H9 (cell line): ENCODE measurements around the gene MCAT. TPM values are rescaled to one million over a fixed set of nuclear protein-coding genes. Genes with fewer than 3 reads are reported as not detected.

Experiments
- DNase-seq: peaks from one replicate; pipeline ENCODE4 v3.0.0-alpha.2; 2017
- H2AFZ ChIP-seq: one replicate; pipeline ENCODE4 v1.6.1; 2013; ENCODE audit warnings: mild to moderate bottlenecking, low read length, control low read depth, moderate library complexity
- H2AK5ac ChIP-seq: 2 replicates; pipeline ENCODE4 v1.6.1; 2013; ENCODE audit warnings: low read length, control low read depth, mixed read lengths; ENCODE audit not compliant: insufficient read length
- H2BK120ac ChIP-seq: one replicate; pipeline ENCODE4 v1.6.1; 2013; ENCODE audit warnings: low read depth, mild to moderate bottlenecking, low read length, control low read depth, inconsistent platforms; ENCODE audit not compliant: poor library complexity, severe bottlenecking
- H2BK12ac ChIP-seq: 2 replicates; pipeline ENCODE4 v1.6.1; 2013; ENCODE audit warnings: low read length, control low read depth, mixed read lengths, low read depth; ENCODE audit not compliant: insufficient read length
- H2BK15ac ChIP-seq: 2 replicates; pipeline ENCODE4 v1.6.1; 2013; ENCODE audit warnings: low read depth, low read length, control low read depth
- H2BK20ac ChIP-seq: one replicate; pipeline ENCODE4 v1.6.1; 2013; ENCODE audit warnings: low read depth, mild to moderate bottlenecking, low read length, control low read depth, inconsistent platforms; ENCODE audit not compliant: poor library complexity, severe bottlenecking
- H2BK5ac ChIP-seq: 2 replicates; pipeline ENCODE4 v1.6.1; 2013; ENCODE audit warnings: low read length, control low read depth, mixed read lengths; ENCODE audit not compliant: insufficient read length
- H3K14ac ChIP-seq: 2 replicates; pipeline ENCODE4 v1.6.1; 2013; ENCODE audit warnings: low read length, control low read depth; ENCODE audit not compliant: insufficient read depth
- H3K18ac ChIP-seq: 2 replicates; pipeline ENCODE4 v1.6.1; 2013; ENCODE audit warnings: low read depth, mild to moderate bottlenecking, mixed read lengths, low read length, control low read depth; ENCODE audit not compliant: insufficient read length
- H3K23ac ChIP-seq: 2 replicates; pipeline ENCODE4 v1.6.1; 2013; ENCODE audit warnings: low read length, control low read depth, mixed read lengths, low read depth; ENCODE audit not compliant: insufficient read length
- H3K23me2 ChIP-seq: 2 replicates; pipeline ENCODE4 v1.6.1; 2013; ENCODE audit warnings: low read depth, mild to moderate bottlenecking, mixed read lengths, low read length, control low read depth; ENCODE audit not compliant: insufficient read length, poor library complexity, severe bottlenecking
- H3K27ac ChIP-seq: 2 replicates; pipeline ENCODE4 v1.5.1; 2013; ENCODE audit warnings: low read length, control low read depth, mixed read lengths, low read depth; ENCODE audit not compliant: insufficient read length
- H3K27me3 ChIP-seq: 2 replicates; pipeline ENCODE4 v1.6.1; 2013; ENCODE audit warnings: low read length, control low read depth, inconsistent platforms; ENCODE audit not compliant: insufficient read depth
- H3K4ac ChIP-seq: 2 replicates; pipeline ENCODE4 v1.6.1; 2013; ENCODE audit warnings: low read depth, mild to moderate bottlenecking, control low read depth, inconsistent platforms, low read length, moderate library complexity
- H3K4me1 ChIP-seq: 2 replicates; pipeline ENCODE4 v1.6.1; 2013; ENCODE audit warnings: low read length, control low read depth, inconsistent platforms; ENCODE audit not compliant: insufficient read depth
- H3K4me2 ChIP-seq: 2 replicates; pipeline ENCODE4 v1.6.1; 2013; ENCODE audit warnings: low read length, control low read depth, mixed read lengths; ENCODE audit not compliant: insufficient read length, insufficient read depth
- H3K56ac ChIP-seq: 2 replicates; pipeline ENCODE4 v1.6.1; 2013; ENCODE audit warnings: low read depth, mild to moderate bottlenecking, mixed read lengths, low read length, control low read depth; ENCODE audit not compliant: insufficient read length
- H3K79me1 ChIP-seq: 2 replicates; pipeline ENCODE4 v1.6.1; 2013; ENCODE audit warnings: low read depth, mild to moderate bottlenecking, moderate library complexity, low read length, control low read depth, inconsistent platforms; ENCODE audit not compliant: insufficient read depth, poor library complexity, severe bottlenecking
- H3K79me2 ChIP-seq: 2 replicates; pipeline ENCODE4 v1.6.1; 2013; ENCODE audit warnings: low read length, control low read depth, inconsistent platforms; ENCODE audit not compliant: insufficient read depth
- H3K9ac ChIP-seq: 2 replicates; pipeline ENCODE4 v1.6.1; 2013; ENCODE audit warnings: low read length, control low read depth, mixed read lengths; ENCODE audit not compliant: insufficient read length; ENCODE audit errors: extremely low read depth
- H3K9me3 ChIP-seq: one replicate; pipeline ENCODE4 v1.6.1; 2013; ENCODE audit warnings: low read depth, low read length, inconsistent platforms; ENCODE audit not compliant: control insufficient read depth
- H3T11ph ChIP-seq: one replicate; pipeline ENCODE4 v1.6.1; 2013; ENCODE audit warnings: mild to moderate bottlenecking, low read length, control low read depth, inconsistent platforms
- H4K20me1 ChIP-seq: one replicate; pipeline ENCODE4 v1.6.1; 2013; ENCODE audit not compliant: control insufficient read depth, insufficient read length, insufficient read depth
- H4K5ac ChIP-seq: 2 replicates; pipeline ENCODE4 v1.6.1; 2013; ENCODE audit warnings: low read depth, mild to moderate bottlenecking, mixed read lengths, low read length, control low read depth; ENCODE audit not compliant: insufficient read length
- H4K8ac ChIP-seq: replicated peaks from 2 replicates; pipeline ENCODE4 v1.6.1; 2013; ENCODE audit warnings: low read length, control low read depth, mixed read lengths, low read depth; ENCODE audit not compliant: insufficient read length
- H4K91ac ChIP-seq: 2 replicates; pipeline ENCODE4 v1.6.1; 2013; ENCODE audit warnings: low read depth, mild to moderate bottlenecking, moderate library complexity, mixed read lengths, low read length, control low read depth; ENCODE audit not compliant: insufficient read length
- H3K27ac Mint-ChIP-seq, 3 experiments: 2 replicates in 2 of 3; 3 replicates in 1 of 3; pipeline ENCODE4 v1.8.0; 2020 to 2021; ENCODE audit warnings: mixed read lengths in 3 of 3, mild to moderate bottlenecking in 1 of 3, moderate library complexity in 1 of 3
- H3K27me3 Mint-ChIP-seq: 2 replicates; pipeline ENCODE4 v1.8.0; 2021; ENCODE audit warnings: low read depth, mild to moderate bottlenecking, moderate library complexity, mixed read lengths
- H3K36me3 Mint-ChIP-seq, 3 experiments: 2 replicates in 2 of 3; 3 replicates in 1 of 3; pipeline ENCODE4 v1.8.0; 2020 to 2021; ENCODE audit warnings: low read depth in 3 of 3, mixed read lengths in 3 of 3; ENCODE audit not compliant: insufficient read depth in 1 of 3
- H3K4me1 Mint-ChIP-seq, 2 experiments: 2 replicates each; pipeline ENCODE4 v1.8.0; 2020; ENCODE audit warnings: mixed read lengths in 2 of 2
- H3K4me3 Mint-ChIP-seq, 2 experiments: 2 replicates in 1 of 2; 3 replicates in 1 of 2; pipeline ENCODE4 v1.8.0; 2020 to 2021; ENCODE audit warnings: mild to moderate bottlenecking in 2 of 2, mixed read lengths in 2 of 2, moderate library complexity in 1 of 2
- H3K9me3 Mint-ChIP-seq, 2 experiments: 2 replicates in 1 of 2; 3 replicates in 1 of 2; pipeline ENCODE4 v1.8.0; 2020; ENCODE audit warnings: mild to moderate bottlenecking in 2 of 2, mixed read lengths in 2 of 2, moderate library complexity in 1 of 2
- CTCF ChIP-seq: fragments of 200-600 bp; sonication (generic); conservative IDR thresholded peaks from 3 replicates; pipeline ENCODE4 v1.8.0; 2021; ENCODE audit warnings: antibody characterized with exemption, mild to moderate bottlenecking
- WGBS: extraction: QIAGEN DNeasy Blood & Tissue Kit; methylation state at CpG from one replicate; pipeline ENCODE4 v1.1.7; 2013; ENCODE audit warnings: missing lambda C conversion rate, low lambda C conversion rate, mixed read lengths; ENCODE audit not compliant: insufficient read length; ENCODE audit errors: extremely low coverage; 5-methylcytosine and 5-hydroxymethylcytosine counted together
- total RNA-seq: library from RNA; stranded (reverse); gene quantifications from 2 replicates; pipeline ENCODE4 v1.2.1, GENCODE V29; 2021

The MCAT gene
- total RNA-seq, 1 experiment from 2014 or later = 20.3 TPM

GRCh38 chr22:43156413-43156812, 13.2 kb upstream of the MCAT start:
- H3K4ac ChIP-seq = no peak overlapping the region
- no peak overlapping the region for H4K91ac ChIP-seq
- Mint-ChIP-seq H3K36me3 (no peaks in the 10 kb centered on the region), H3K4me3 (no peak overlapping the region), H3K4me1 (peaks cover 0 to 24% of the 10 kb centered on the region in 2 experiments; a peak in 3 of 4 replicates), H3K27me3 (peaks cover 10% of the 10 kb centered on the region), H3K9me3 (no peaks in the 10 kb centered on the region), H3K27ac (no peak overlapping the region)
- no peaks in the 10 kb centered on the region for H3K9me3 ChIP-seq
- no peaks in the 10 kb centered on the region; the same call in 1 of the 2 replicates for H3K4me1 ChIP-seq
- no peaks in the 10 kb centered on the region; the same call in 1 of the 2 replicates for H3K27me3 ChIP-seq
- H2BK15ac ChIP-seq = no peak overlapping the region
- no peak overlapping the region for H2BK12ac ChIP-seq
- no peak overlapping the region for H2AK5ac ChIP-seq
- H3K56ac ChIP-seq = no peak overlapping the region
- no peak overlapping the region for H3K23ac ChIP-seq
- TF ChIP-seq CTCF = no peak
- no peak overlapping the region for H2BK20ac ChIP-seq
- H3K79me1 ChIP-seq = no peaks in the 10 kb centered on the region
- WGBS = no CpG with 5 or more reads among the region's 12 CpGs
- no peak overlapping the region for H3K9ac ChIP-seq
- H3K23me2 ChIP-seq = no peaks in the 10 kb centered on the region
- no peak overlapping the region for H2AFZ ChIP-seq
- no peaks in the 10 kb centered on the region for H4K20me1 ChIP-seq
- no peak overlapping the region for H3K27ac ChIP-seq
- H2BK5ac ChIP-seq = no peak overlapping the region
- H3K14ac ChIP-seq = no peak overlapping the region; the same call in 1 of the 2 replicates
- no peak overlapping the region for H3K4me2 ChIP-seq
- no peak for DNase-seq
- H4K5ac ChIP-seq = no peak overlapping the region
- H2BK120ac ChIP-seq = no peak overlapping the region
- H3T11ph ChIP-seq = no peak overlapping the region
- H3K79me2 ChIP-seq = no peaks in the 10 kb centered on the region
- no peak overlapping the region for H4K8ac ChIP-seq
- H3K18ac ChIP-seq = no peak overlapping the region
